Measurements from ENCODE around the gene EME2. TPM values are rescaled to one million over a fixed set of nuclear protein-coding genes. Genes with fewer than 3 reads are reported as not detected.
"Not testable (repeated sequence)": the region's sequence is repeated elsewhere in the genome, so short reads cannot be mapped to it uniquely, and the experiment has no call there.

EME2 gene, protein sequence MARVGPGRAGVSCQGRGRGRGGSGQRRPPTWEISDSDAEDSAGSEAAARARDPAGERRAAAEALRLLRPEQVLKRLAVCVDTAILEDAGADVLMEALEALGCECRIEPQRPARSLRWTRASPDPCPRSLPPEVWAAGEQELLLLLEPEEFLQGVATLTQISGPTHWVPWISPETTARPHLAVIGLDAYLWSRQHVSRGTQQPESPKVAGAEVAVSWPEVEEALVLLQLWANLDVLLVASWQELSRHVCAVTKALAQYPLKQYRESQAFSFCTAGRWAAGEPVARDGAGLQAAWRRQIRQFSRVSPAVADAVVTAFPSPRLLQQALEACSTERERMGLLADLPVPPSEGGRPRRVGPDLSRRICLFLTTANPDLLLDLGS
- 8.1 TPM for total RNA-seq
- long read RNA-seq, partial matches to known transcripts, result 0 of 6 reads
- long read RNA-seq, other reads (novel, unspliced or antisense), result 6 of 6 reads

DNA sequence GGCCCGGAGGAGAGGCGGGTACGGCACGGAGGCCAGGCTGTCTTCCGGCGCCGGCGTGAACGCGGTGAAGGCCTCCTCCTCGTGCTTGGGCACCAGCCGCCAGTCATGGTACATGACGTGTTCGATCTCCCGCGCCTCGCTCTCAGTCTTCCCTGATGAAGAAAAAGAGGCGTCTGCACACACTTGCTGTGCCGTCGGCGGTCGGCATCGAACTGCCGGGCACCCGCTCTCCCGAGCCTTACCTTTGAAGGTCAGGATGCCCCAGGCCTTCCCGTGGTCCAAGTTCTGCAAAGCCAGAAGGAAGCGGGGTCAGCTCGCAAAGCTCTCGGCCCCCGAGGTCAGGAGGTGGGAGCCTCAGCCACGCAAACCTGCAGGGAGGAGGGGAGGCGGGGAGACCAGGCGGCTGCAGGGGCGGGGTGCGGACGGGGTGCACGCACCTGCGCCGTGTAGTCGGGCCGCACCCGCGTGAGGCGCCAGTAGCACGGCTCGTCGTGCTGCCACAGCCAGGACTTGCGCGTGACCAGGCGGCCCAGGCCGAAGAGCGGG, at the start of gene EME2:
Gene EME2 (plus strand): TSS at position 449 of the 546 bp plus-strand sequence. CDS start 418 bp downstream, outside the sequence.
- intact Hi-C loops (cut with micrococcal nuclease), result no loop called here
- DNase-seq (no peak), ATAC-seq (peak; percentile 0)

DNA sequence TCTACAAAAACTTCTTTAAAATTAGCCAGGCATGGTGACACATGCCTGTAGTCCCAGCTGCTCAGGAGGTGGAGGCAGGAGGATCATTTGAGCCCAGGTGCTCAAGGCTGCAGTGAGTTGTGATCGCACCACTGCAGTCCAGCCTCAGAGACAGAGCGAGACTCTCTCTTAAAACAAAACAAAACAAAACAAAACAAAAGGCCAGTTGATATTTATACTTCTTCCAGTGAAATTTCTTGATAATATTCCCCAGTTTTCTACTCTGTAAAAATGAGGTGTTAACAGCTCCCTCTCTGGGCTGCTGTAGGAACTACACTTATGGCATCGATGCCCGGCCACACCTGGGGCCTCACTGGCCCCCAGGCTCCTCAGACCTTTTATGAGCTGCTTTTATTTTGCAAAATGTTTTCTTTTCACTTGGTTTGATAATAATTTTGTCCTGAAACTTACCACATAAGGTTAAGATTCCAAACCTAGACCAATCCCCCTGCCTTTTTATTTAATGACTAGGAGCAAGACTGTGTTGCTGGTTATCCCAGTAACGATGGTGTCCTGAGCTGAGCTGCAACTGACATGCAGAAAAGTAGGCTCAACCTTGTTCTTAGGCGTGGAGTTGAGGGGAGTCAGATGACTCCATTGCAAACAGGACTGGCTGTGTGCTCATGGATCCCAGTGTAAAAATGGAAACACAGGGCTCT, 49.0 kb upstream of the EME2 start:
- DNase-seq (no peak), ATAC-seq (peak; percentile 30)
- intact Hi-C loops (cut with micrococcal nuclease), result no loop called here

DNA sequence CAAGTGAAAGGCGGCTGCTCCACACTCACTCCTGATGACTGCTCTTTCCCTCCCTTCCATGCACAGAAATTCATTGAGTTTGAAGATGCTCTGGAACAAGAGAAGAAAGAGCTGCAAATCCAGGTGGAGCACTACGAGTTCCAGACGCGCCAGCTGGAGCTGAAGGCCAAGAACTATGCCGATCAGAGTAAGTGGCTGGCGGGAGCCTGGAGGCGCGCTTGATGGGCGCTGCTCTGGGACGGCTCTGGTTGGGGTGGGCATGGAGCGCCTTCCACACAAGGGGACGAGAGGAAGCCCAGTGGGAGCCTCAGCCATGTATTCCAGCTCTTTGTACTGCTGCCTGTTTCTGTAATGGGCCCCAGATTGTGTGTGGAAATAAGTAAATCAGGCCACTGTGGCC, 48.1 kb upstream of the EME2 start:
- no peak for DNase-seq
- intact Hi-C loops (cut with micrococcal nuclease), result no loop called here
- ATAC-seq, result no peak

DNA sequence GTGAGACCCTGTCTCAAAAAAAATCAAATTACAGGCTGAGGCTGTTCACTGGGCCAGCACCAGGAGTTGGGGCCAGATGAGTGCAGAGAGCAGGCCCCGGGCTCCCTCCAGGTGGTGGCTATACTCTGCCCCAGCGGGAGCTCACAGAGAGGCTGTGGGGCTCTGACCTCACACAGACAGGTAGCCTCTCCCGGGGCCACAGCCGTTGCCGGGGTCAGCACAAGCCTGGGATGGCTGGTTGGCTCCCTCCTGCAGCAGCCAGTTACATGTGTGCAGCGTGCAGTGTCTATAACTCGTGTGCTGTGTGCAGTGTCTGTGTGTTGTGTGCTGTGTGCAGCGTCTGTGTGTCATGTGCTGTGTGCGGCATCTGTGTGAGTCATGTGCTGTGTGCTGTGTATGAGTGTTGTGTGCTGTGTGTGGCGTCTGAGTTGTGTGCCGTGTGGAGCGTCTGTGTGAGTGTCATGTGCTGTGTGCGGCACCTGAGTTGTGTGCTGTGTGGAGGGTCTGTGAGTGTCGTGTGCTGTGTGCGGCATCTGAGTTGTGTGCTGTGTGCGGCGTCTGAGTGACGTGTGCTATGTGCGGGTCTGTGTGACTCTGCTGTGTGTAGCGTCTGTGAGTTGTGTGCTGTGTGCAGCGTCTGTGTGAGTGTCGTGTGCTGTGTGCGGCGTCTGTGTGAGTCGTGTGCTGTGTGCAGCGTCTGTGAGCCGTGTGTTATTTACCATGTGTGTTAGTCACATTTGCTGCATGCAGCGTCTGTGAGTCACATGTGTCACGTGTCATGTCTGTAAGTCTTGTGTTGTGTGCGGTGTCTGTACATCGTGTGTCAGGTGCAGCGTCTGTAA, 45.7 kb upstream of the EME2 start:
- intact Hi-C loops (cut with micrococcal nuclease), result no loop called here
- ATAC-seq, result no peak
- no peak for DNase-seq

DNA sequence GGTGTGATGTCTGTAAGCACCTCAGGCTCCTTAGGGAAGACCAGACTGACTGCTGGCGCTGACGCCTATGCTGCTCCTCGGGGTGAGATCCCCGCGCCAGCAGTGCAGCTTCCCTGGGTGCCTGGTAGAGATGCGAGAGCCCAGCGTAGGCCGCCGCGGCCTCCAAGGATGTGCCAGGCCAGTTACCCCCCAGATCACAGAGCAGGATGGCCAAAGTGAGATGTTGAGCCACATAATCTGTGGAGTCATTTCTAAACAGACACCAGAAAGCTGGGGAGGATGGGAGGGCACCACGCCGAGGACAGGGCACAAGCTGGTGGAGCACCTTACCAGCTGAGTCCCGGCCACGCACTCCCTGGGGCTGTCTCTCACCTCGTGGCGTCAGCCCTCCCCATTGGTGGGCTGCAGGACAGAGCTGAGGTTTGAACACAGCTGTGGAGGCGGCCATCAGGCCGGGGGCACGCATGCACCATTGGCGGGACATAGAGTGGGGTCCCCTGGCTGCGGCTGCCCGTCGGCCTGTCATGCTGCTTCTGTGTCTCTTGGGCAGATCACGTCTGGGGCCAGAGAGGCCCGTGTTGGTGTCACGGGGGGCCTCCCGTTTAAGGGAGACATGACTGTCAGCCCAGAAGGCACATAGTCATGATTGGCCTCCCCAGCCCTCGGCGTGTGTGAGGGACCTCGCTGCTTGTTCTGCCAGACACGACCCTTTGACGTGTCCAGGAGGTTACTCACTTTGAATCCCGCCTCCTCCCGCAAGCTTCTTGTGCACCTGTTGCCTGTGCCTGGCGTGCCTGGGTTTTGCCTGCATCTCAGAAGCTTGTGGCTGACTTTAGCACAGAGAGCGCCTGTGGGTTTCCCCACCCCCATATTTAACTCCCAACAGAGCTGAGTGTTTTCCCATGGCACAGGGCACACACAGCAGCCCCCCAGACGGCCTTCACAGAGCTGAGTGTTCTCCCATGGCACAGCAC, 44.7 kb upstream of the EME2 start:
- intact Hi-C loops (cut with micrococcal nuclease), result no loop called here
- DNase-seq (no peak), ATAC-seq (no peak)

DNA sequence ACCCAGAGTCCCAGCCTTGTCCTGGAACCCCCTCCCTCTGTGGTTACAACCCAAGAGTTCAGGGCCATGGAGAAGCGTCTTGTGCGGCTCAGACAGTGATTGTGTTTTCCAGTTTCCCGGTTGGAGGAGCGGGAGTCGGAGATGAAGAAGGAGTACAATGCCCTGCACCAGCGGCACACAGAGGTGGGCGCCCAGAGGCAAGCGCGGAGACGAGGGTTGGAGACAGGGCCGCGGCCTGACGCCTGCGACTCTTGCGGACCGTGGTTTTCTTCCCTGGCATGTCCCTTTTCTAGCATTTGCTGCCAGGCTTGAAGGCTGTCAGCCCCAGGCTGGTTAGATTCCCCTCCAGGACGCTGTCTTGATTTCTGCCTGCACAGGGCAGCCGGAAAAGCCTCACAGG, 43.6 kb upstream of the EME2 start:
- intact Hi-C loops (cut with micrococcal nuclease), result no loop called here
- no peak for DNase-seq
- ATAC-seq, result no peak

DNA sequence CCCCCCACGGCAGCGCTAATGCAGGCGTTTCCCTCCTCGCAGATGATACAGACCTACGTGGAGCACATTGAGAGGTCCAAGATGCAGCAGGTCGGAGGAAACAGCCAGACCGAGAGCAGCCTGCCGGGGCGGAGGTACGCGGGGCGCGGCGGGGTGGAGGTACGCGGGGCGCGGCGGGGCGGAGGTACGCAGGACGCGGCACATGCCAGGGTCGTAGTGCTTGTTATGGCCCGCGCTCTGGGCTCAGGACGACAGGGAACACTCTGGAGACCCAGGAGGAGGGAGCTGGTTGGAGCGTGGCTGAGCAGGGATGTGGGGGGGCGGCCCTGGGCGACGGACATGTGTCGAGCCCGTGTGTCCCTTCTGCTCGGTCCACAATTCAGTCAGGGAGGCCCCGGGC, 43.2 kb upstream of the EME2 start:
- DNase-seq (no peak), ATAC-seq (no peak)
- intact Hi-C loops (cut with micrococcal nuclease), result no loop called here

DNA sequence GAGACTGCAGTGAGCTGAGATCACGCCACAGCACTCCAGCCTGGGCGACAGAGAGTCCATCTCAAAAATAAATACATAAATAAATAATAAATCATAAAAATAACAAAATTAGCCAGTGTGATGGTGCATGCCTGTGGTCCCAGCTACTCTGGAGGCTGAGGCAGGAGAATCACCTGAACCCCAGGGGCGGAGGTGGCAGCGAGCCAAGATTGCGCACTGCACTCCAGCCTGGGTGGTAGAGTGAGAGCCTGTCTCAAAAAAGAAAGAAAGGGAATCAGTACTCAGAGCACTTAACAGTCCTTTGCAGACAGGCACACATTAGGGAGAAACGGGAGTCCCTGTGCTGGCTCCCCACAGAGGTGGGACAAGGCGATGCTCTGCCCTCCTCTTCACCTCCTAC, 41.5 kb upstream of the EME2 start:
- intact Hi-C loops (cut with micrococcal nuclease), result no loop called here
- ATAC-seq, result no peak
- DNase-seq, result no peak

DNA sequence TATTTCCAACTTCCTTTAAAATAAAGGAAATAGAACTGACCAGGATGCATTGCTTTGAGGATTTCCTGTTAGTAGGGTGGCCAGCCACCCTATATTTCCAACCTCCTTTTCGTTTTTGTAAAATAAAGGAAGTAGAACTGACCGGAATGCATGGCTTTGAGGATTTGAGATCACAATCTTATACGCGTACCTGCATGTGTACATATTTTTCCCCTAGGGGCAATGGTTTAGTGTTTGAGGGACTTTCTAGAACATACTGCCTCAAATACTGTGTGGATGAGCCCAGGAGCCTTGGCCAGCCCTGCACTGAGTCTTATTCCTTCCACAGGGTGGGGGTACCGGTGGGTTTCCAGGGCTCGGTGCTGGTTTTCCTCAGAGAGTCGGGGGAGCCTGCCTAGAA, 41.0 kb upstream of the EME2 start:
- ATAC-seq, result no peak
- intact Hi-C loops (cut with micrococcal nuclease), result no loop called here

DNA sequence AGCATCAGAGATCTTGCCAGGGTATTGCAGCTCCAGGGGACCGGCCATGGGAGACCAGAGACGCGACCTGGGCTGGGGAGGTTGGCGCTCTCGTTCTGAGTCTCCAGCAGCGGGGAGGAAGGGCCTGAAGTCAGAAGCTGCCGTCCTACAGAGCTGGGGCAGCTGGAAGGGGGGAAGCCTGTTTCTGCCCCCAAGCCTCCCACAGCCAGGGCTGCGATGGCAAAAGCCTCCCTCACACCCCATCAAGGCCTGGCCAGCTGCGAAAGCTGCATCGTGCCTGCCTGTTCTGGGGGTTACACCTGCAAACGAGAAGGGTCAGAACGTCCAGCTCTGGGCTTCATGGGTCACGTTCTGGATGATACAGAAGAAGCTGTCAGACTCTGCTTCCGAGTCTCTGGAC, 40.5 kb upstream of the EME2 start:
- intact Hi-C loops (cut with micrococcal nuclease), result no loop called here
- ATAC-seq (no peak), DNase-seq (no peak)

More for the DNA sequence above, 41.0 kb upstream of the EME2 start:
- no peak for DNase-seq

DNA sequence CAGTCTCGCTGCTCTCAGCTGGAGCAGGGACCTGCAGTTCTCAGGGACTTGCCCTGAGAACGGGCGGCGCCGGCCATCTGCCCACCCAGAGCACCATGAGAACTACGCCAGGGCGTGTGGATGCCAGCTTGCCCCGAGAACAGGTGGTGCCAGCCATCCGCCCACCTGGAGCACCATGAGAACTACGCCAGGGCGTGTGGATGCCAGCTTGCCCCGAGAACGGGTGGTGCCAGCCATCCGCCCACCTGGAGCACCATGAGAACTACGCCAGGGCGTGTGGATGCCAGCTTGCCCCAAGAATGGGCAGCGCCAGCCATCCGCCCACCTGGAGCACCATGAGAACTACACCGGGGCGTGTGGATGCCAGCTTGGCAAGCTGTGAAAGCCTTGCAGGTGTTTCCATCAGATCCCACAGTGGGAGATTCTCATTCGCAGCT, 40.0 kb upstream of the EME2 start:
- intact Hi-C loops (cut with micrococcal nuclease); ATAC-seq: not testable (repeated sequence)

DNA sequence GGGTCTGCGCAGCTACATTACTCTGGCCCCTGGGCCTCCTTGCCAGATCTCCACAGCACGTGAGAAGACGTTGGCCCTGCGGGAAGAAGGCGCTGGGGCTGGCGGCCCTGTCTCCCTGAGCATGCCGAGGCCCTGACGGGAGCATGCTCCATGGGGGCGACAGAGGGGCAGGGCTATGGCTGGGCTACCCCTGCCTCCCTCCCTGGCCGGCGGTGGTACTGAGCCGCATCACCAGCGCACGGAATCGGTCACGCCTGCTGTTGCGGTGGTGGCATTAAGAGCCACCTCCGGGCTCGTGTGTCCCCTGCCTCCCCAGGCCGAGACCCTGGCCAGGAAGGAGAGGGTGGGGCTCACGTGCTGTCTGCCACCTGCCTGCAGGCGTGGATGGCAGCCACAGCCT, 38.5 kb upstream of the EME2 start:
- intact Hi-C loops (cut with micrococcal nuclease), result no loop called here
- ATAC-seq, result no peak
- DNase-seq, result no peak

More for the DNA sequence above, 40.0 kb upstream of the EME2 start:
- not testable (repeated sequence) for DNase-seq

DNA sequence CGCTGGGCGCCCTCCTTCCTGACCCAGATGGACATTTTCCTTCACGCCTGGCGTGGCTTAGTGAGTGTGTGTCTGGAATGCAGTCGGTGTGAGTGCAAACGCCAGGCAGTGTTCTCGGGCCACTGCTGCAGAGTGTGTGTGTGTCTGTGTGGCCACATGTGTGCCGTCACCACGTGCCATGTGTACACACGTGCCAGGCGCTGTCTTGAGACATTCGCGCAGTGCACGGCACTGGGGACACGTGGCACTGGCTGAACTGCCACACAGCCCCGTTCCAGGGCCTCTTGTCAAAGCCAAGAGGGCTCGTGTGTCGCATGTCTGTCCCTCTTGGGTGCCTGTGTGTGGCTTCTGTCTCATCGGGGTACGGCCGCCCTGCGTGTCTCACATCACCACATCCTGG, 37.8 kb upstream of the EME2 start:
- DNase-seq, result no peak
- intact Hi-C loops (cut with micrococcal nuclease), result no loop called here
- no peak for ATAC-seq

DNA sequence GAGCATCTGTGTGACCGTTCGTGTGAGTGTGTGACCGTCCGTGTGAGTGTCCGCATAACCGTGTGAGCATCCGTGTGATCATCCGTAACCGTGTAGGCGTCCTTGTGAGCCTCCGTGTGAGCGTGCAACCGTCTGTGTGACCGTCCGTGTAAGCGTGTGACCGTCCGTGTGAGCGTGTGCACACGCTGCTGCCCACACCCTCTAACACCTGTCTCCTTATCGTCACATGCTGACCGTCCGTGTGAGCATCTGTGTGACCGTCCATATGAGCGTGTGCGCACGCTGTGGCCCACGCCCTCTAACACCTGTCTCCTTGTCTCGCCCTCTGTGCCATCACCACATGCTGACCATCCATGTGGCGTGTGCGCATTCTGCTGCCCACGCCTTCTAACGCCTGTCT, 32.4 kb upstream of the EME2 start:
- ATAC-seq (no peak), DNase-seq (no peak)
- intact Hi-C loops (cut with micrococcal nuclease), result no loop called here

DNA sequence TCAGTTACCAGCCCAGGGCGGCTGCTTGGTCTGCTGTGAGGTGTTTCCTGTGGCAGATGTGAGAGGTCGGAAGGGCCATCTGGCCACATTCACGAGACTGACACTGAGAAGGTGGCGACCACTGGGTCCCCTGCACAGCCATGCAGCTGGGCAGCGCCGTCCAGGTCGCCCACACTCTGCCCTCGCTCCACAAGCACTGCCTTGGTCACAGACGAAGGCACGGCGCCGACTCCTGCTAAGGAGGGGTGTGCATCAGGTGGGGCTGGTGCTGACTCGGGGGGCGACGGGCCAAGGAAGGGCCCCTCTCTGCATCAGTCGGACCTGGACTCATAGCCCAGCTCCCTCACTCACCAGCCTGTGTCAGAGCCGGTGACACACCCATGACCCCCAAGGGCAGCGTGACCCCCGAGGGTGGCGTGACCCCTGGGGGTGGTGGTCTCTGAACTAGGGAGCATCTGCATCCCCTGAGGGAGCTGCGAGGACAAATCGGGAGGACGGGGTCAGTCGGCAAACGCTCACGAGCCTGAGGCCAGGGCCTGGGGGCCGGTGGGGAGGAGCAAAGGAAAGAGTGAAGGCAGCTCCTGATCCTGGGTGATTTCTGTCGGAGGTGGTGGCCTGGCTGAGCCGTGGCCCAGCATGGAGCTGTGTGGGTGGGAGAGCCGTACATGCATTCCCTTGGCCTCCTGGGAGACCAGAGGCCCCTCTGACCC, 31.7 kb upstream of the EME2 start:
- ATAC-seq, result peak; percentile 10
- intact Hi-C loops (cut with micrococcal nuclease), result no loop called here
- DNase-seq, result no peak

DNA sequence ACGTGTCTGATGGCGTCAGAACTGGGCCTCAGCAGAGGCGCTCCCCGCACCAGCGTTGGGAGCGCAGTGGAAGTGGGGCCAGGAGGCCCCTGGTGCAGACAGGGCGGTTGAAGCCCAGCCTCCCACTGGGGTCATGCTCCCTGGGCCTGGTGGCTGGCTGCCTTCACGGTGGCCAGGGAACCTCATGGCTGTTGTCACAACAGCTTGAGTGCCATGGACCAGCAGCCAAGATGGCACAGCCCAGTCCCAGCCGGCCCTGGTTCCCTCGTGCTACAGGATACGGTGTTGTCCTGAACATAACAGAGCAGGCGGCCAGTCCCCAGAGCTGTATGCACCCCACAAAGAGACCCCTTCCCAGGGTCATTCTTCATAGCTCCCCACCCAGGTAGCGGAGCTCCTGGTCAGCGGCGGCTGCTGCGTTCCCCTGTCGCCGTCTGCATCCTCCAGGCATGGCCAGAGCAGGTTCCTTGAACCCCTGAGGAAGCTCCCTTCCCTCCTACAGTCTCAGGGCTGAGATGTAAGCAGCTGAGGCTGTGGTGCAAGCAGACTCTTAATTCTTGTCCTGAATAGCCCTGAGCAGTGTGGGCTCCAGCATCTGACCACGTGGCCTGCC, 31.0 kb upstream of the EME2 start:
- intact Hi-C loops (cut with micrococcal nuclease), result no loop called here
- ATAC-seq (peak; percentile 9), DNase-seq (no peak)
